Measurements from ENCODE around the gene LEPROT.

DNA sequence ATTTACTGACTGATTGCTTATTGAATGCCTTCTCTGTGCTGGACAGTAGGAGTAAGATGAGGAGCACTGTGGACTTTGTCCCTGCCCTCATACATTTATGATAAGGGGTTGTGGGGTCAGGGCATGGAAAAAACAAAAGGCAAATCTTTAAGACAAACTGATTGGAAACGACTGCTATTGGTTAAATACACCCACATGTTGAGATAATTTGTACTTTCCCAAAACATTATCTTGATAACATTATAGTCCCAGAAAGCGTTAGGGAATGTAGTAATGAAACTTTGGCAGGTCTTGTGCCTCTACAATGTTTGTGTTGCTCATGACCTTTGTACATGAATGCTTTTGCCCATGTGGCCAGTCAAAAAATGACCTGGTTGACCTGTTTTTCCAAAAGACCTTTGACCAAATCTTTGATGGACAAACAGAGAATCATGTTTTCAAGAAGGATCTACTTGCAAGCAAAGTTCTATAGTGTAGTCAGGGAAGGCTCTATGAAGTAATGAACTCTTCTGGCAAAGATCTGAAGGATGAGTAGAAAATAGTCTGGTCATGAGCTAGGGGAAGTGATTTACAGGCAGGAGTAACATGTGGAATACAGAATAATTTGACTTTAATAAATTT, 50.9 kb downstream of the LEPROT start:
- no peak for TF ChIP-seq POLR2AphosphoS5 (IDR thresholded peaks at IDR 0.05)
- TF ChIP-seq, protein P1, sequence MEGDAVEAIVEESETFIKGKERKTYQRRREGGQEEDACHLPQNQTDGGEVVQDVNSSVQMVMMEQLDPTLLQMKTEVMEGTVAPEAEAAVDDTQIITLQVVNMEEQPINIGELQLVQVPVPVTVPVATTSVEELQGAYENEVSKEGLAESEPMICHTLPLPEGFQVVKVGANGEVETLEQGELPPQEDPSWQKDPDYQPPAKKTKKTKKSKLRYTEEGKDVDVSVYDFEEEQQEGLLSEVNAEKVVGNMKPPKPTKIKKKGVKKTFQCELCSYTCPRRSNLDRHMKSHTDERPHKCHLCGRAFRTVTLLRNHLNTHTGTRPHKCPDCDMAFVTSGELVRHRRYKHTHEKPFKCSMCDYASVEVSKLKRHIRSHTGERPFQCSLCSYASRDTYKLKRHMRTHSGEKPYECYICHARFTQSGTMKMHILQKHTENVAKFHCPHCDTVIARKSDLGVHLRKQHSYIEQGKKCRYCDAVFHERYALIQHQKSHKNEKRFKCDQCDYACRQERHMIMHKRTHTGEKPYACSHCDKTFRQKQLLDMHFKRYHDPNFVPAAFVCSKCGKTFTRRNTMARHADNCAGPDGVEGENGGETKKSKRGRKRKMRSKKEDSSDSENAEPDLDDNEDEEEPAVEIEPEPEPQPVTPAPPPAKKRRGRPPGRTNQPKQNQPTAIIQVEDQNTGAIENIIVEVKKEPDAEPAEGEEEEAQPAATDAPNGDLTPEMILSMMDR (IDR thresholded peaks at IDR 0.05; ENCODE audit: poor library complexity, severe bottlenecking) = no peak

All from neural cell (in vitro differentiated cells).